K562 (cell line): Measurements from ENCODE around the gene DOCK1. TPM values are rescaled to one million over a fixed set of nuclear protein-coding genes. Genes with fewer than 3 reads are reported as not detected.

Experiments
- ATAC-seq: fragments of 200-7000 bp; cut with Tn5 transposase; 3 replicates; pipeline ENCODE4 v1.9.1; 2020; ENCODE audit warnings: moderate library complexity
- BruUV-seq: library from RNA; stranded (reverse); fragments of 400-500 nt; replicated peaks from 2 replicates; lab custom pipeline; 2021; lab: Mats Ljungman, UMichigan
- CTCF ChIA-PET: fragments of 300-600 bp; formaldehyde crosslinking; extraction: SDS; loops from one replicate; lab custom pipeline; 2021; ENCODE audit warnings: low intra/inter-chr PET ratio; lab: Yijun Ruan, JAX
- POLR2A ChIA-PET: fragments of 300-600, 350-650 bp; sonication (Branson Sonifier 250); formaldehyde crosslinking; extraction: SDS; loops from one replicate; lab custom pipeline; 2021; ENCODE audit warnings: antibody characterized with exemption, inconsistent platforms; lab: Yijun Ruan, JAX
- DNase-seq, 4 experiments: peaks; one replicate each; pipeline versions ENCODE4 v3.0.0 to v3.0.0-alpha.2; 2011 to 2018; ENCODE audit warnings: low spot score in 3 of 4, mixed read lengths in 3 of 4; ENCODE audit errors: extremely low read depth in 1 of 4
- FAIRE-seq: peaks from 2 replicates; lab custom pipeline; 2011; peaks lifted over from hg19 to GRCh38; lab: Jason Lieb, UNC
- H2AFZ ChIP-seq: 2 replicates; pipeline ENCODE4 v1.6.0; 2011; ENCODE audit warnings: low read depth, low read length, control low read depth, inconsistent platforms
- H3K27ac ChIP-seq: fragments of 200-600 bp; 3 replicates; pipeline ENCODE4 v1.8.0; 2011; ENCODE audit warnings: low read depth, mild to moderate bottlenecking, control low read depth, inconsistent platforms, low read length, moderate library complexity, mixed read lengths; ENCODE audit errors: extremely low read depth
- H3K27me3 ChIP-seq, 2 experiments: fragments of 300-600 bp in 1 of 2; 2 replicates in 1 of 2; 3 replicates in 1 of 2; pipeline versions ENCODE4 v1.6.0 to v1.8.0; 2011; ENCODE audit warnings: inconsistent platforms in 2 of 2, low read length in 2 of 2, mild to moderate bottlenecking in 1 of 2, mixed read lengths in 1 of 2, moderate library complexity in 1 of 2; ENCODE audit not compliant: control insufficient read depth in 2 of 2, insufficient read depth in 2 of 2
- H3K36me3 ChIP-seq: fragments of 300-600 bp; 3 replicates; pipeline ENCODE4 v1.8.0; 2011; ENCODE audit warnings: mild to moderate bottlenecking, low read length, inconsistent platforms; ENCODE audit not compliant: control insufficient read depth, insufficient read depth
- H3K4me1 ChIP-seq, 2 experiments: fragments of 200-600 bp in 1 of 2; replicated peaks in 1 of 2; 2 replicates in 1 of 2; 3 replicates in 1 of 2; pipeline versions ENCODE4 v1.5.1 to v1.8.0; 2011; ENCODE audit warnings: inconsistent platforms in 2 of 2, low read length in 2 of 2, mild to moderate bottlenecking in 1 of 2, mixed read lengths in 1 of 2, moderate library complexity in 1 of 2; ENCODE audit not compliant: control insufficient read depth in 2 of 2, insufficient read depth in 2 of 2
- H3K4me2 ChIP-seq: 2 replicates; pipeline ENCODE4 v1.6.1; 2011; ENCODE audit warnings: low read length, control low read depth, inconsistent platforms, mixed read lengths; ENCODE audit not compliant: insufficient read depth
- H3K4me3 ChIP-seq: fragments of 200-600 bp; sonication (generic), shearing (Covaris generic); 2 replicates; pipeline ENCODE4 v1.5.1; 2016; ENCODE audit warnings: control low read depth, inconsistent platforms
- H3K79me2 ChIP-seq: fragments of 200-600 bp; 3 replicates; pipeline ENCODE4 v1.8.0; 2011; ENCODE audit warnings: low read length, inconsistent platforms; ENCODE audit not compliant: control insufficient read depth, insufficient read depth
- H3K9ac ChIP-seq, 2 experiments: 2 replicates each; pipeline versions ENCODE4 v1.6.0 to v1.6.1; 2011; ENCODE audit warnings: low read depth in 2 of 2, low read length in 2 of 2, control low read depth in 1 of 2, inconsistent platforms in 1 of 2, mild to moderate bottlenecking in 1 of 2, mixed read lengths in 1 of 2; ENCODE audit not compliant: insufficient read depth in 1 of 2
- H3K9me1 ChIP-seq: one replicate; pipeline ENCODE4 v1.6.0; 2011; ENCODE audit warnings: inconsistent platforms, mild to moderate bottlenecking, low read length, moderate library complexity; ENCODE audit not compliant: control insufficient read depth, insufficient read depth
- H3K9me3 ChIP-seq: replicated peaks from 2 replicates; pipeline ENCODE4 v1.5.1; 2011; ENCODE audit warnings: low read depth, low read length, inconsistent platforms; ENCODE audit not compliant: control insufficient read depth, insufficient read depth
- H4K20me1 ChIP-seq: replicated peaks from 2 replicates; pipeline ENCODE4 v1.6.1; 2011; ENCODE audit warnings: low read length, inconsistent platforms, mixed read lengths; ENCODE audit not compliant: control insufficient read depth, insufficient read depth
- BCL6 ChIP-seq: fragments of 250-450 bp; sonication (Bioruptor Pico); IDR thresholded peaks from 2 replicates; pipeline ENCODE4 v1.4.0; 2020
- CREBBP ChIP-seq: IDR thresholded peaks from one replicate; pipeline ENCODE4 v1.6.1; 2012; ENCODE audit warnings: low read depth, mild to moderate bottlenecking, control low read depth, inconsistent platforms, low read length
- IRF2 ChIP-seq: sonication (generic); formaldehyde crosslinking; IDR thresholded peaks from 2 replicates; pipeline ENCODE4 v1.8.1; 2022; ENCODE audit warnings: mild to moderate bottlenecking, missing genetic modification reagents
- JUNB ChIP-seq: fragments of 450-650 bp; formaldehyde crosslinking; conservative IDR thresholded peaks from 2 replicates; pipeline ENCODE4 v1.4.0; 2020; ENCODE audit warnings: mild to moderate bottlenecking
- PHB2 ChIP-seq: fragments of 450-650 bp; IDR thresholded peaks from 2 replicates; pipeline ENCODE4 v1.6.1; 2017; ENCODE audit warnings: low read depth
- PHF21A ChIP-seq: fragments of 450-650 bp; IDR thresholded peaks from 2 replicates; pipeline ENCODE4 v1.6.1; 2017; ENCODE audit warnings: low read depth, borderline replicate concordance
- POLR3G ChIP-seq: IDR thresholded peaks from 2 replicates; pipeline ENCODE4 v1.6.1; 2011; ENCODE audit not compliant: insufficient read length, insufficient replicate concordance; ENCODE audit errors: extremely low read depth
- ZNF347 ChIP-seq: fragments of 450-650 bp; formaldehyde crosslinking; IDR thresholded peaks from 2 replicates; pipeline ENCODE4 v1.4.0; 2020; ENCODE audit warnings: low read depth, mild to moderate bottlenecking, moderate library complexity
- WGBS: fragments of 100-300 bp; shearing (Covaris generic); methylation state at CpG from one replicate; pipeline ENCODE4 v1.1.6; 2016; ENCODE audit warnings: low coverage, mixed read lengths; ENCODE audit not compliant: insufficient coverage; ENCODE audit errors: missing lambda C conversion rate; 5-methylcytosine and 5-hydroxymethylcytosine counted together
- in situ Hi-C: fragments of 300-500 bp; cut with MboI; formaldehyde crosslinking; loops from 4 replicates; pipeline ENCODE4 v1.15.0; 2018; ENCODE audit warnings: inconsistent platforms, mixed read lengths
- intact Hi-C: fragments of 100-400 bp; cut with micrococcal nuclease; formaldehyde crosslinking; loops from 2 replicates; pipeline ENCODE4 v1.14.2; 2022
- polyA plus RNA-seq, 8 experiments: library from polyadenylated mRNA; depleted of rRNA in 4 of 8; stranded (reverse) in 5 of 8; unstranded in 3 of 8; fragments of >200 nt; fragmentation: Nextera tagmentation in 2 of 8; fragmentation: Illumina TruSeq in 1 of 8; extraction: Ambion mirVana in 2 of 8; extraction: Trizol in 1 of 8; gene quantifications; 2 replicates each; pipeline versions ENCODE4 v1.2.1 to v1.2.3, GENCODE V29; 2011 to 2014; ENCODE audit warnings: inconsistent platforms in 1 of 8, missing spikeins in 1 of 8
- total RNA-seq, 7 experiments: library from RNA; depleted of rRNA in 6 of 7; stranded (reverse); fragments of >200 nt in 6 of 7; fragmentation: Illumina TruSeq in 2 of 7; extraction: Trizol in 2 of 7; gene quantifications; 2 replicates each; pipeline versions ENCODE4 v1.2.1 to v1.2.3, GENCODE V29; 2011 to 2021; ENCODE audit warnings: low replicate concordance in 1 of 7
- TF ChIP-seq, protein P1 (sequence below): sonication (generic); formaldehyde crosslinking; IDR thresholded peaks from 2 replicates; pipeline ENCODE4 v1.8.0; 2023; ENCODE audit warnings: mild to moderate bottlenecking, missing genetic modification reagents

The DOCK1 gene
- total and polyA plus RNA-seq, 9 of the 15 experiments (the other 6 are each of a cell fraction or from before 2014, with no cell fraction given): 0.31 TPM; not detected in 8

DNA sequence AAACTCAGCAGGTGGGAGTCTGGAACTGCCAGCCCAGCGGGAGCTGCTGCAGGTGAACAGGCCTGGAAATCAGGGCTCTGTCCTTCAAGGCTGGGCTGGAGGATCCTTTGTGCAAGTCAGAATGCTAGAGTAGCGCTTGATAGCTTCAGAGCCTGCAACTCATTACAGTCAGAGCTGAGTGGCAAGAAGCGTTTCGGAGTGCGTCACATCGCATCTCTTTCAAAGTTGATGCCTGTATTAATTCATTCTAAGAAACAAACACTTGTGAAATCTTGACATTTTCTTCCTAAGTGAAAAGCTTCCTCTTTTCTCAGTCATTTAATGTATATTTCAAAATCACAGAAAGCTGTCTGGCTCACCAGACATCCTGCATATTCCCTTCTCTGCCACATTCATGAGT, 522.7 kb downstream of the DOCK1 start:
- H3K36me3 ChIP-seq: no peaks in the 10 kb centered on the region
- in situ Hi-C loops: no loop called here

More for the DNA sequence above, 522.7 kb downstream of the DOCK1 start:
- no peak overlapping the region for H3K4me2 ChIP-seq
- ATAC-seq (no peak), FAIRE-seq (no peak), DNase-seq (no peak)
- no peaks in the 10 kb centered on the region for H3K4me1 ChIP-seq
- no peaks in the 10 kb centered on the region for H3K79me2 ChIP-seq
- CTCF ChIA-PET: no interaction called here
- H2AFZ ChIP-seq: no peak overlapping the region
- no peak overlapping the region for H3K27ac ChIP-seq
- WGBS: 3% methylated on average over 6 of the region's 6 CpGs
- TF ChIP-seq PHB2: no peak
- no peak for TF ChIP-seq BCL6
- TF ChIP-seq IRF2 (CRISPR knock-in tag): no peak
- no peak for TF ChIP-seq CREBBP
- TF ChIP-seq JUNB (CRISPR knock-in tag): no peak
- TF ChIP-seq ZNF347 (CRISPR knock-in tag): no peak
- TF ChIP-seq, protein P1, sequence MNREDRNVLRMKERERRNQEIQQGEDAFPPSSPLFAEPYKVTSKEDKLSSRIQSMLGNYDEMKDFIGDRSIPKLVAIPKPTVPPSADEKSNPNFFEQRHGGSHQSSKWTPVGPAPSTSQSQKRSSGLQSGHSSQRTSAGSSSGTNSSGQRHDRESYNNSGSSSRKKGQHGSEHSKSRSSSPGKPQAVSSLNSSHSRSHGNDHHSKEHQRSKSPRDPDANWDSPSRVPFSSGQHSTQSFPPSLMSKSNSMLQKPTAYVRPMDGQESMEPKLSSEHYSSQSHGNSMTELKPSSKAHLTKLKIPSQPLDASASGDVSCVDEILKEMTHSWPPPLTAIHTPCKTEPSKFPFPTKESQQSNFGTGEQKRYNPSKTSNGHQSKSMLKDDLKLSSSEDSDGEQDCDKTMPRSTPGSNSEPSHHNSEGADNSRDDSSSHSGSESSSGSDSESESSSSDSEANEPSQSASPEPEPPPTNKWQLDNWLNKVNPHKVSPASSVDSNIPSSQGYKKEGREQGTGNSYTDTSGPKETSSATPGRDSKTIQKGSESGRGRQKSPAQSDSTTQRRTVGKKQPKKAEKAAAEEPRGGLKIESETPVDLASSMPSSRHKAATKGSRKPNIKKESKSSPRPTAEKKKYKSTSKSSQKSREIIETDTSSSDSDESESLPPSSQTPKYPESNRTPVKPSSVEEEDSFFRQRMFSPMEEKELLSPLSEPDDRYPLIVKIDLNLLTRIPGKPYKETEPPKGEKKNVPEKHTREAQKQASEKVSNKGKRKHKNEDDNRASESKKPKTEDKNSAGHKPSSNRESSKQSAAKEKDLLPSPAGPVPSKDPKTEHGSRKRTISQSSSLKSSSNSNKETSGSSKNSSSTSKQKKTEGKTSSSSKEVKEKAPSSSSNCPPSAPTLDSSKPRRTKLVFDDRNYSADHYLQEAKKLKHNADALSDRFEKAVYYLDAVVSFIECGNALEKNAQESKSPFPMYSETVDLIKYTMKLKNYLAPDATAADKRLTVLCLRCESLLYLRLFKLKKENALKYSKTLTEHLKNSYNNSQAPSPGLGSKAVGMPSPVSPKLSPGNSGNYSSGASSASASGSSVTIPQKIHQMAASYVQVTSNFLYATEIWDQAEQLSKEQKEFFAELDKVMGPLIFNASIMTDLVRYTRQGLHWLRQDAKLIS (CRISPR knock-in tag): no peak
- TF ChIP-seq POLR3G: no peak
- no peak for TF ChIP-seq PHF21A
- BruUV-seq: no TSS peak
- H3K9ac ChIP-seq: no peak overlapping the region
- no peaks in the 10 kb centered on the region for H3K9me3 ChIP-seq
- intact Hi-C loops: no loop called here
- H3K4me3 ChIP-seq: no peak overlapping the region
- POLR2A ChIA-PET: no interaction called here
- H4K20me1 ChIP-seq: no peaks in the 10 kb centered on the region
- H3K9me1 ChIP-seq: no peaks in the 10 kb centered on the region
- no peaks in the 10 kb centered on the region for H3K27me3 ChIP-seq
